Astrocyte of the spinal cord (primary cell): Measurements from ENCODE around the gene PTPRG.

ENCODE experiments used
- DNase-seq: peaks from one replicate; pipeline ENCODE4 v3.0.0; 2011; ENCODE audit warnings: low read depth, low spot score
- H3K4me3 ChIP-seq: 2 replicates; pipeline ENCODE4 v1.5.1; 2011; ENCODE audit warnings: low read depth, mild to moderate bottlenecking, low read length, moderate library complexity
- CTCF ChIP-seq: IDR thresholded peaks from 2 replicates; pipeline ENCODE4 v1.5.1; 2012; ENCODE audit warnings: low read depth, mild to moderate bottlenecking, low read length, inconsistent platforms
- in situ Hi-C: cut with HindIII; loops from 2 replicates; pipeline ENCODE4 v1.10.0; 2017; ENCODE audit warnings: low sequenced_read_pairs

Gene PTPRG

GRCh38 chr3:61919371-61919770, 358.0 kb downstream of the PTPRG start:
- no peak overlapping the region for H3K4me3 ChIP-seq
- no peak for TF ChIP-seq CTCF
- in situ Hi-C loops = no loop called here
- no peak for DNase-seq

GRCh38 chr3:61922118-61922517, 360.7 kb downstream of the PTPRG start:
- no peak for DNase-seq
- TF ChIP-seq CTCF = no peak
- H3K4me3 ChIP-seq = no peak overlapping the region
- in situ Hi-C loops = no loop called here

GRCh38 chr3:61924090-61924735, 362.8 kb downstream of the PTPRG start:
- no peak overlapping the region for H3K4me3 ChIP-seq
- TF ChIP-seq CTCF = no peak
- in situ Hi-C loops = no loop called here

GRCh38 chr3:61924991-61925390, 363.6 kb downstream of the PTPRG start:
- no peak for DNase-seq
- H3K4me3 ChIP-seq = no peak overlapping the region
- no peak for TF ChIP-seq CTCF
- in situ Hi-C loops = no loop called here

More at GRCh38 chr3:61924090-61924735, 362.8 kb downstream of the PTPRG start:
- DNase-seq = no peak

- no peak for DNase-seq
- in situ Hi-C loops = no loop called here
- TF ChIP-seq CTCF = no peak
Measured at GRCh38 chr3:61925721-61926120, 364.4 kb downstream of the PTPRG start.

GRCh38 chr3:61926923-61927322, 365.6 kb downstream of the PTPRG start:
- H3K4me3 ChIP-seq = no peak overlapping the region
- no peak for DNase-seq

More at GRCh38 chr3:61925721-61926120, 364.4 kb downstream of the PTPRG start:
- H3K4me3 ChIP-seq = no peak overlapping the region

More at GRCh38 chr3:61926923-61927322, 365.6 kb downstream of the PTPRG start:
- TF ChIP-seq CTCF = no peak
- in situ Hi-C loops = no loop called here
